HG03045 (cell line): ENCODE data around the gene RNF144B.
"Not testable (repeated sequence)": the region's sequence is repeated elsewhere in the genome, so short reads cannot be mapped to it uniquely, and the experiment has no call there.

ENCODE experiments used
- ATAC-seq: cut with Tn5 transposase; IDR thresholded peaks from one replicate; pipeline ENCODE4 v1.9.1; 2021; ENCODE audit warnings: mild to moderate bottlenecking, moderate library complexity; ENCODE audit not compliant: unreplicated experiment

Gene RNF144B

GRCh38 chr6:18406955-18407749 is 20.0 kb downstream of the RNF144B start:
- ATAC-seq, result no peak

DNA sequence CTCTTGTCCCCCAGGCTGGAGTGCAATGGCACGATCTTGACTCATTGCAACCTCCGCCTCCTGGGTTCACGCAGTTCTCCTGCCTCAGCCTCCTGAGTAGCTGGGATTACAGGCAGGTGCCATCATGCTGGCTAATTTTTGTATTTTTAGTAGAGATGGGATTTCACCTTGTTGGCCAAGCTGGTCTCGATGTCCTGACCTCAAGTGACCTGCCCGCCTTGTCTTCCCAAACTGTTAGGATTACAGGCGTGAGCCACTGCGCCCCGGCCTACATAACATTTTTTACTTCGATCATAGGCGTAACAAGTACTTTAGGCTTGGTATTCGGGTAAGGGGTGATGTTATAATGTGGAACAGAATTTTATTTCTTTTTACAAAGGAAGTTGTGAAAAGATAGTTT is 22.5 kb downstream of the RNF144B start:
- not testable (repeated sequence) for ATAC-seq

DNA sequence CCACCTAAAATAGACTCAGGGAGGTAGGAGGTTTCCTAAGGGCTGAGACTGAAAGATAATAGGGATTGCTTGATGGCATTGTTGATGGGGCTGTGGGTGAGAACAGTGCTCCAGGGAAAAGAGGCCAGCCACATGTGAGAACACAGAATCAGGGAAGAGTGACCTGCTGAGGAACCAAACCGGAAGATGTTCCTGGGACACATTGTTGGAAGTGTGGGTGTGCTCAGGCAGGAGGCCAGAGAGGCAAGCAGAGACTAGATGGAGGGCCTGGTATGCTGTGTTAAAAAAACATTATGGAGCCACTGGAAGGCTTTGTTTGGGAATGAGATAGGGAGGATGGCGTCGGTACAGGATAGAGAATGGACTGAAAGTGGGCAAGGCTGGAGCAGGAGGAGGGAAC is 23.3 kb downstream of the RNF144B start:
- no peak for ATAC-seq

GRCh38 chr6:18412068-18412467 is 24.9 kb downstream of the RNF144B start:
- ATAC-seq, result no peak

DNA sequence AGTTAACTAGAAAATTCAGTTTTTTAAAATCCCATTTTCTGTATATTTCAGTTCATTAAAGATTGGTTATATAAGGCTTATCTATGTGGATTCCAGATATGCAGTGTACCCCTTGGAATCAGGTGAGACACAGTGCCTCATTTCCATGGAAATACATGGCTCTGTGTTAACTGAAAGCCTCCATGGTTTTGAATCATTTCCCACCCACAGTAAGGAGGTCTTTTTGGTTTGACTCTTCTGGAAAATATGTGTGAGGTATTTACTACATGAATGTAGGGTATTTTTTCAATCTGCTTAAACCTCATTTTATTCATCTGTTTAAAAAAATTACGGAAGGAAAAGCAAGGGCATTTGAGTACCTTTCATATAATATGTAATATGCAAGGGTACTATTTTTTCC is 25.5 kb downstream of the RNF144B start:
- no peak for ATAC-seq

DNA sequence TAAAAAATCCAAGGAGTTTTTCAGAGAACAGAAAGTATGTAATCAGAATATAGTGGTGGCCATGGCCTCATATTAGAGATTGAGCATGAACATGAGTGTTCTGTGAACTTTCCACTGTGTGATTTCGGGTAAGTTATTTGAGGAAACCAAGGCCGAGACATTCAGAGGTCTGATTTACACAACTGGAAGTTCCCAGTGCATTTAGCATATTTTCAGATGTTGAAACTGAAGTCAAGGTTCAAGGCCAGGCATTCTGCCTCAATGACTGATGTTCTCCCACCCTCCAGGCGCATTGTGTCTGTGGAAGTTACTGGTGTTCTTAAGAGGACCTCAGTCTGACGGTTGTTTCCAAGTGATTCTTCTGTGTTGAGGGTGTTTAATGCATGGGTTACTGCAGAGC is 26.2 kb downstream of the RNF144B start:
- ATAC-seq, result no peak

DNA sequence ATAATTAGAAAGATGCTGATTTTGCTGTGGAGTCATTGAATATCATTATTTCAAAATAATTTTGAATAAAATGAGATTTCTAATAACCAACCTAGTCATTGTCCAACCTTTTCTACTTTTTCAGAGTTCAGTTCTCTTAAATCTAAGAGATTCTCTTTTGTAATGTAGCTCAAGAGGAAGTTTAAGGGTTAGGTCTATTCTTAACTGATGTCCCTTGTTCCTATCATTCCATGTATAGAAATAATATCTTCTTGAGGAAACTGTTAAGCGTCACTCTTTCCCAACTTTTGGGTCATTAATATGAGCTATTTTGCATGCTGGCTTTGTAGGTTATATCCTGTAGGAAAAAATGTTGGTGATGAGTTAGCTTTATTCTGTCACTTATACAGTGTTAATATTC is 27.0 kb downstream of the RNF144B start:
- no peak for ATAC-seq

DNA sequence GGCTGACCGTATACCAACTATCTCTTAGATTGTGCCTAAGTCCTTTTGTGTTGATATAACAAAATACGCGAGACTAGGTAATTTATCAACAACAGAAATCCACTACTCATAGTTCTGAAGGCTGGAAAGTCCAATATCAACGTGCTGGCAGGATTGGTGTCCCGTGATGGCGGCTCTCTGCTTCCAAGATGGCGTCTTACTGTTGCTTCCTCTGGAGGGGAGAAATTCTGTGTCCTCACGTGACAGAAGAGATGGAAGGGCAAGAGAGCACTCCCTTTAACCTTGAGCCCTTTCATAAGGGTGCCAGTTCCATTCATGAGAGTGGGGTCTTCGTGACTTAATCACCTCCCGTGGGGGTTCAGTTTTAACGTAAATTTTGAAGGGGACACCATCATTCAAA is 28.1 kb downstream of the RNF144B start:
- ATAC-seq, result no peak

GRCh38 chr6:18415671-18416340 is 28.7 kb downstream of the RNF144B start:
- ATAC-seq, result no peak

GRCh38 chr6:18416341-18416679 is 29.2 kb downstream of the RNF144B start:
- ATAC-seq, result no peak

DNA sequence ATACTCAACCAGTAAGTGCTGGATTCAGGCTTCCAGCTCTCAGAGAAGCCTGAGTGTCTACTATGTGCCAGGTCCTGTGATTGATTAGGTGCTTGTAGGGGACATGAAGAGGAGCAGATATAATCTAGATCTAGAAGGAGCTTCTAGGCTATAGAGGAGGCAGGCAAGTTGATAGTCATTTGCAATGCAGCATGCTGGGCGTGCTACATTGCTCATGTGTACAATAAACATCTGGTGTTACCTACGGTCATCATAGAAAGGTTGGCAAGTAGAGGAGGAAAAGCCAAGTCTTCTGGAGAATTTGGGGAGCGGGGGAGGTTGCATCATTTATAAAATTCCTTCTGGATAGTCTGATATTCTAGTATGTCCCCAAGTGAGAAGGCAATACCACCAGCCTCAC is 33.2 kb downstream of the RNF144B start:
- ATAC-seq, result no peak

- no peak for ATAC-seq
Observed at GRCh38 chr6:18422136-18422535, 35.0 kb downstream of the RNF144B start.

DNA sequence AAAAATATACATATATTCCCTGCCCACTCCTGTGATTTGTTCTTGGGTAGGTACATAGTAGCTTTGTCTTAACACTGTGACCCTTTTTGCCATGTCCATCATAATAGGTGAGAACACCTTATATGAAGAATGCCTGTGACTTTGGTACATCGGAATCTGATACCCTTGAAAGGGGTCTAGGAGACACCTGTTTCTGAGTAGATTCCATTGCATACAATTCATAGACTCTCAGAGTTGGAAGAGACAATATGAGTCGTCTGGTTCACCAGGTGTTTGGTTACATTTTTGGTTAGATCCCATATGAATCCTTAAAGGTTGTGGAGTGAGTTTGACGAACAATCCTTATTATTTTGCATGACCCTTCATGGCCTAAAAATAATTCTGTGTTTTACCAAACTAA is 36.3 kb downstream of the RNF144B start:
- no peak for ATAC-seq

DNA sequence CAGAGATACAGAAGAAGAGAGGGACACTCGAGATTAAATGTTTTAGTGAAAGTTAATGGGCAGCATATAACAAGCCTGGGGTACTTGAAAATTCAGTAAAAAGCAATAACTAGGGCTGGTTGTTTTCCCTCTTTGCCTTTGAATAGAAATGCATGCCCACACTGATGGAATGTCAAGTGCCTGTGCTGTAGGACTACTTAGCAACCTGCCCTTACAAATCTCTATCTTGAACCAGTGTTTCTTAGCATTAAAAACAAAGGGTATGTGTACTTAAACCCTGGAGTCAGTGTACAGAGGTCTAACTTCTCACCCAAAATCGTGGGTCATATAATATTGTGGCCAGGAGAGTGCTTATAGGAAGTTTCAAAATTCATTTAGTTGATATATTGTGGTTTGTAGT is 37.1 kb downstream of the RNF144B start:
- ATAC-seq, result no peak

- no peak for ATAC-seq
Observed at GRCh38 chr6:18425218-18425617, 38.1 kb downstream of the RNF144B start.

DNA sequence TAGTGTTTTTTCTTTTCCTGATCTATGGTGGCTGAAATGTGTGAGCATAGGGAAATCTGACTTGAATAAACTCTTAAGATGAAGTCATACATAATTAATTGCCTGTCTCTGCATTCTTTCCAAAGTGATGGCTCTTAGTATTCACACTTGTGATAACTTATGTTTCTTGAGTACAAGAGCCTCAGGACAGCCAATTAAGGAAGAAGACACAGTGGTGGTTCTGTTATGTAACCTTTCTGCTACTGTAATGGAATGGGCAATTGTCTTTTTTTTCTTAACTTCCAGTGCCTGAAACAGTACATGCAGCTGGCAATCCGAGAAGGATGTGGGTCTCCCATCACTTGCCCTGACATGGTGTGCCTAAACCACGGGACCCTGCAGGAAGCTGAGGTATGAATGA is 40.1 kb downstream of the RNF144B start:
- no peak for ATAC-seq

- ATAC-seq, result no peak
Observed at GRCh38 chr6:18429655-18430297, 42.6 kb downstream of the RNF144B start.

DNA sequence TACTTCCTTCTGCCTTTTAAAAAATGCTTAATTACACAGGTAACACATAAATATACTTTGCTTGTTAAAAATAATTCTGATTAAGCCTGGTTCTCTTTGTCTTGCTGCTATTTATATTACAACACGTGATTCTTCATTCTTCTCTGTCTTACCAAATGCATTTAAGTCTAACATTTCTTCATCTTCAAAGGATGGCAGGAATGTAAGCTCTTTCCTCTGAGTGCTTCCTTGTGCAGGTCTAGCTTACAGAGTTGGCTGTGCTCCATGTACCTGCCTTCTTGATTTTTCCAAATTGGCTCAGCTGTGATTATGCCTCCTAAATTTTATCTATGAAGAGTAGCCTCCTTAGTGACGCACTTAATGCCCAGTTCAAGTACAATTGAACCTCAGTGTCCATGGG is 44.4 kb downstream of the RNF144B start:
- ATAC-seq, result no peak

- ATAC-seq, result no peak
Observed at GRCh38 chr6:18432180-18432579, 45.0 kb downstream of the RNF144B start.

DNA sequence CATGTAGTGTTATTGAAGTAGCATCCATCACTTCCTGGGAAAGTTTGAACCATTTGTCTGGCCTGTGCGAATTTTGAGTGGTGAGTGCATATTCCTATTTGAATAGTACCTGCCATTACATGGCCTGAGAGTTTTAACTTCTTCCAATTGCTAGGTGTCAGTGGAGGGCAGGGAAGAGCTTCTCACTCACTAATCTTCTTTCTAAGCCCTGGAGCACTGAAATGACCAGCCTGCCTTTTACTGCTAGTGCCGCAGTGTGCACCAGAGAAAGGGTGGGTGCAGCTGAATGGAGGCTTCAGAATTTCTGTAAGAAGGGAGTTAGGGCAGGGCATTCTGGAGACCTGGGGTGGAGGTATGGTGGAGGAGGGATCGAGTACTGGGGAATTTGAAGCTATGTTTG is 45.5 kb downstream of the RNF144B start:
- ATAC-seq, result no peak

- no peak for ATAC-seq
Observed at GRCh38 chr6:18433059-18433458, 45.9 kb downstream of the RNF144B start.

GRCh38 chr6:18436341-18436740 is 49.2 kb downstream of the RNF144B start:
- ATAC-seq, result no peak
